HG02840 (cell line): ENCODE data around the gene PCDH9.
"Not testable (repeated sequence)": the region's sequence is repeated elsewhere in the genome, so short reads cannot be mapped to it uniquely, and the experiment has no call there.

Source experiments
- ATAC-seq: cut with Tn5 transposase; IDR thresholded peaks from one replicate; pipeline ENCODE4 v1.9.1; 2021; ENCODE audit warnings: mild to moderate bottlenecking, moderate library complexity, moderate number of reproducible peaks; ENCODE audit not compliant: unreplicated experiment, low FRiP score

PCDH9 gene

DNA sequence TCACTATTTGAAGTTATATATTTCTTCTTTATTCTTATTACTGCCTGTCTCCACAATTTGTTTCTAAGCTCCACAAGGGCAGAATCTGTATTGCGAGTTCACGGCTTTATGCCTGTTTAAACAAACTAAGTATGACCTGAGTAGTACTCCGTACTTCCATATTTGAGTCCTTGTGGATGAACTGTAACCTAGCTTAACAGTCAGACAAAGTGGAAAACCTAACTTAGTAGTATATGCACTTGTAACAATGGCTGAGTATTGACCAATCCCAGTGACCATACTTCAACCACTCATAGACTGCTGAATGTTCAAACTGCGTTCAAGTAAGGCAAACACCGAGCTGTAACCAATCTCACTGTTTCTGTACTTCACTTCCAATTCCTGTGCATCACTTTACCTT is 292.7 kb downstream of the PCDH9 start:
- ATAC-seq = no peak

DNA sequence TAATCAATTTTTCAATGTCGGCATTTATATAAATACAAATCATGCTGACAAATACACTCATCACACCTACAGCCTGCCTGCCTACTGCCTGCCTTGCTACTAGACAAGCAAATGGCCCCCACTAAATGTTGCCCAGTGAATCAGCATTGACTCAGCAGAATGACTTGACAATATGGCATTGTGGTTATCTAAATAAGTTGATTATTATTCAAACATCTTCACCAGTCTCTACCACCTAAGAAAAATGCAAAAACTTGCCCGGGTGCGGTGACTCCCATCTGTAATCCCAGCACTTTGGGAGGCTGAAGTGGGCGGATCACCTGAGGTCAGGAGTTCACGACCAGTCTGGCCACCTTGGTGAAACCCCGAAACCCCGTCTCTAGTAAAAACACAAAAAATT is 296.1 kb downstream of the PCDH9 start:
- ATAC-seq = no peak

DNA sequence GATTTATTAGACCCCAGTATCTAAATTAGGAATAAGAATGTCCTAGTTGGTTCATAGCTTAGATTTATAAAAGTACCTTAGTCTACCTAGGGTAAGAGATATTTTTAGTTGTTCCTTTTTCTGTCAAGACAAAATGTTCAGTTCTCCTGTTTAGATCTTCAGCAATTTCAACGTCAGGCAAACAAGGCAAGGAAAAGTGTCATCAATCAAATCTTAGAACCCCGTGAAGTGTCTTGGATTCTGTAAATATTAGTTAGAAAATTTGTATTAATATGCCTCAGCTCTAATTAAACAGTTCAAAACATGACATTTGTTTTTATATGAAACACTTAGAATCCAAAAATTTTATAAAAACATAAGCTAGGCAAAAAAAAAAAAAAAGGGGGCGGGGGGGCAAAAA is 296.6 kb downstream of the PCDH9 start:
- no peak for ATAC-seq

DNA sequence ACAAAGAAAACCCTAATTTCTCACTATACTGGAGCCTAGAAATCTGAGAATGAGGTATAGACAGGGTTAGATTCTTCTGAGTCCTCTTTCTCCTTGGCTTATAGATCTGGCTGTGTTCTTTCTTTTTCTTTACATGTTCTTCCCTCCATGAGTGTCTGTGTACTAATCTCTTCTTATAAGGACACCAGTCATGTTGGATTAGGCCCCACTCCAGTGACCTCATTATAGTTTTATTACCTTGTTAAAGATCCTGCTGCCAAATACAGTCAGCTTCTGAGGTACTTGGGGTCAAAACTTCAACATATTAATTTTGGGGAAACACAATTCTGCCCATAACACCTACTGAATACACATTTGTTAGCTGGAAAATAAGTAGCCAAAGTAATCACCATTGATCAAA is 302.6 kb downstream of the PCDH9 start:
- ATAC-seq = no peak

DNA sequence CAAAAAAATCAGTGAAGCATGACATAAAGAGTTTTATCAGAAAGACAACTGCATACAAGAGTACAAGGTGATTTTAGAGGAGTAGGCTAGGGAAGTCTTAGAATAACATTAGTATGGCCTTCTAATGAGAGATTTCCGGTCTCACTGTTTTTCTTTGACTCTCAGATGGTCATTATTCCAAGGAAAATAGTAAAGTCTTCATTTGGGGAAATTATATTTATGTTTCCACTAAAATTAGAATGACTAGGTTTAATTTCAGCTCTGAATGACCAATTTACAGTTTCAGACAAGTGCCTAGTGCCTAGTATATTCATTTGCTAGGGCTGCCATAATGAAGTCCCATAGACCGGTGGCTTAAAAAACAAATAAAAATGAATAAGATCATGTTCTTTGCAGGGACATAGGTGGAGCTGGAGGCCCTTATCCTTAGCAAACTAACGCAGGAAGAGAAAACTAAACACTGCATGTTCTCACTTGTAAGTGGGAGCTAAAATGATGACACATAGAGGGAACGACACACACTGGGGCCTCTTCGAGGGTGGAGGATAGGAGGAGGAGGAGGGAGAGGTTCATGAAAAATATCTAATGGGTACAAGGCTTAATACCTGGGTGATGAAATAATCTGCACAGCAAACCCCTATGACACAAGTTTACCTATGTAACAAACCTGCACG is 303.1 kb downstream of the PCDH9 start:
- no peak for ATAC-seq

DNA sequence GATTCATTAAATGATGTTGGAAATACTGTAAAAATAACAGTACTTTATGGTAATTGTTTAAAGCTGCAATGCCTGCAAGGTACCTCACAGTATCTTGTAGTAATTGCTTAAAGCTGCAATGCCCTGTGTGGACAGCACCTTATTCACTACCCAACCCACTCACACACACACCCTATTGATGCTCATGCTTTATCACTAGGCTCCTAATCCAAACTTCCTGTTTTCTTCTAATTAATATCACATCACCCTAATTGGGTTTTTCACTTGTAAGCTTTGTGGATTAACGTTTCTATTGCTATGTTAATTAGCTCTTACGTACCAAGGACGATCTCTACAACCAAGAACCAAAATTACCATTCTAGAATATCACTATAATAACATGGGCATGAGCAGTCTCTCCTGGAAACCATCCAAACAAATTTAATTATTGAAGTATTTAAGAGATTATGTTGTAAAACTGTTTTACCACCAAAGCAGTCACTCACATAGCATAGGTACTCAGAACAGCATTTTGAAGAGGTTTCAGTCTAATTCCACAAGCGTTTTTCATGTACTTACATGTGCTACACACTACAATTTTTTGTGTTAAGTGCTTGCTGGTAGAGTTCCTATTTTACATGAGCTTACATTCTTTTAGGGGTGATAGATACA is 303.8 kb downstream of the PCDH9 start:
- no peak for ATAC-seq

DNA sequence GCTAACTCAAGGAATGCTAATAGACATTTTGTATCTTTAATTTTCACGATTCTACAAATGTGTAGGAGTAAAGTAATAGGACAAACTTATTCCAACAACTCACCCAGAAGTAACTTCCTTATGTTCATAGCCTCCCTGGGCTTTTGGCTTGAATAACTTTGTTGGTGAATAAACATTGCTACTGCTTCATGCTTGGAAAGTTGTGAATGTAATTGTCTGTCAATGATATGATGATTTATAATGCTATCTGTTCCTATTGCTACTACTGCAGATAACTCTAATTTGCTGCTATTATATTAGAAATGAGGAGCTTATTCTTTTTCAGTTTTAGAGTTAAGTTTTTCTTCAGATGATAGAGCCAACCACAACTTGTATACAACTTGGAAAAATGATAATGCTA is 307.7 kb downstream of the PCDH9 start:
- ATAC-seq = no peak

DNA sequence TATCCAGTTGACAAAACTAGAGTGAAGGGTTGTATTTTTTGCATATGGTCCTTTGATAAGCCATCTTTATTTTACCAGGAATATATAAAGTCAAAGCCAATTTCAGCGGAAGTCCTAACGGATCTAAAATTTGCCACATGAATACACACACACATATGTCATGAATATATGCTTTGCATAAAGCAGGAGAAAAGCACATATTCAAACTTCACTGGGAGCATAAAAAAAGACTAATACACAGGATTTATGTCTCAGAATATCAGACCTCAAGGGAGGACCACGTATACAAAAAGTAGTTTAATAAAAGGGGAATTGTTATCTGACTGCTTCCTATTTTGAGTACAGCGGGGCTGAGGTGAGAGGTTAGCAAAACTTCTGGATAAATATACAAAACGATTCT is 308.7 kb downstream of the PCDH9 start:
- no peak for ATAC-seq

DNA sequence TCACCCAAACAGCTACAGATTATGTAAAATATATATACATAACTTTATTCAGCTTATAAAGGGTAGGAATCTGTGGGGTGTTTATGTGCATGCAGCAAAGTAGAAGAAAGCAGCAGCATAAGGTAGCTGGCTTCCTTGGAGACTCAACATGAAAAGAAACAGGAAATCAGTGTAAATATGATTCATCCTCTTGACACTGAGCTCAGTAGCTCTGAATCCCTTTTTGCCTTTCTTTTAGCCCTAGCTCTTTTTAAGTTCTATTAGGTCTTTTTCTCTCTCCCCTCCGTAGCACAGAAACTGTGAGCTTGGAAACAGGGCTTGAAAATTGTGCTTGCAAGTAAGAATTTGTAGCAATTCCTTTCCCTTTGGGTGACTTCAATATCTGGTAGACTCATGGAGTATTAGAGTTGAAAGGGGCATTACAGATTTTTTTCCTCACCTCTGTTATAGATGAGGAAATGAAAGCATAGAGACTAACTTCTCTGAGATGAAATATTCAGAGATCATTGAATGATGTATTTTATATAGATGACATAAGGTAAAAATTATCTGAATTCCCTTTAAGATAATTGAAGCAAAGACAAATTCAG is 314.4 kb downstream of the PCDH9 start:
- ATAC-seq = no peak

DNA sequence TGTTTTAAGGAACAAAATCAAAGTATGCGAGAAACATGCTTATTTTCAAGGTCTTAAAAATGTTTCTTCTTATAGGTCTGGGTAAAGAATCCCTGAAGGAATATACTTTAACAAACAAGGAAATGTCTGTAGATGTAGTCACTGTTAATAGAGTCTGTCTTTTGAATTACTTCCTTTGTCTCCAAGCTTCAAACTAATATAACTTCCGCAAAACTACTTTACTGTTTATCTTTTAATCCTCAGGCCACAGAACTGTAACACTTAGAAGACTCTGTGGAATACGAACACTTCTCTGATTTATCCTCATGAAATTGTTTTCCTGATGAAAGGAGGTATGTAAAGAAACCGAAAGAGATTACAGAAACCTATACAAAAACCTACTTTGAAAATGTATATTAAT is 316.0 kb downstream of the PCDH9 start:
- no peak for ATAC-seq

DNA sequence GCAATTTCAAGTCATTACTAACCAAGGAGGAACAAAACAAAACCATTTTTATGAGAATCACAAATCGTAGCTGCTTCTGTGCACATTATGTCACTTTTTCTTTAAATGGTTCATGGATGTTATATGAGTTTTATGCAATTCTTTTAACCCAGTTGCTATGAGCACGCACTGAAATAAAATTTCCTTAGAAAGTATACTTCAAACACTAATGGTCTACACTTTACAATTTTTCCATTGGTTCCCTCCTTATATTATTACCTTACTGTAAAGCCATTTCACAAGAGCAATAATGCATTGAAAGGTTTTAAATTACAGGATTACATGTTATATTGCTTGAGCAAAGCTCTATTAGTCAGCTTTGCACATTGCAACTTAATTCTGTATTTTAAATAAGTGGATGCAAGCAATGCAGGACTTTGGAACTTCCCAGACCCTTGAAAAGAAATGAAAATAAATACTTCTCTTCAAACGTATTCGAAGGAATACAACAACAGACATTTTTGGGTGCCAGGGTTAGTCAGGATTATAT is 318.7 kb downstream of the PCDH9 start:
- no peak for ATAC-seq

DNA sequence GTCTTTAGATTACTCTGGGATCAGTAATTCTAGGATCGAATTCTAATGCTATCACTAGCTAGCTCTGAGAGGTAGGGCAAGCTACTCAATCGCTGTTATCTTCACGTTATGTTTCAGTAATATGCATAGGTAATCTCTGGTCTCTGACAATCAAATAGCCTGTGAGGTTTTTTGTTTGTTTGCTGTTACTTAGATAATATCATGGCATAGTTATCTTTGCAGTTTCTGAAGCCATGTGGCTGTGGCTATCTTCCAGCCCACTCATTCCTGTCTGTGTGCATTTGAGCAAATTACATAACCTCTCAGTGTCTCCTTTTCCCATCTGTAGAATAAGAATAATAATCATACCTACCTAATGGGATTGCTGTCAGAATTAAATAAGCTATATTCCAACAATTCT is 330.2 kb downstream of the PCDH9 start:
- ATAC-seq = no peak

DNA sequence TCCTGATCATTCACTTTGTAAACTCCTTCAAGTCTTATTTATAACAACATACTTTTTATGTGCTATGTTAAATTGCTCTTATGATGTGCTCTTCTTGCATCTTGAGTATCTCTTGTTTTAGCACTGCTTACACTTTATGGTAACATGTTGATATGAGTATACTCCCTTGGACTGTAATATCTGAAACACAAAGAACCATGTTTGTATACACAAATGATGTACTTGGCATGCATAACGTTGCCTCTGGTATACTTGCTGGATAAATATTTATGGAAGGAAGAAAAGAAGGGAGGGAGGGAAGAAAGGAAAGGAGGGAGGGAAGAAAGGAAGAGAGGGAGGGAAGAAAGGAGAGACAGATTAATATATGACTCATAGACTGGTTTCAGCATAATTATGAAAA is 333.2 kb downstream of the PCDH9 start:
- no peak for ATAC-seq

DNA sequence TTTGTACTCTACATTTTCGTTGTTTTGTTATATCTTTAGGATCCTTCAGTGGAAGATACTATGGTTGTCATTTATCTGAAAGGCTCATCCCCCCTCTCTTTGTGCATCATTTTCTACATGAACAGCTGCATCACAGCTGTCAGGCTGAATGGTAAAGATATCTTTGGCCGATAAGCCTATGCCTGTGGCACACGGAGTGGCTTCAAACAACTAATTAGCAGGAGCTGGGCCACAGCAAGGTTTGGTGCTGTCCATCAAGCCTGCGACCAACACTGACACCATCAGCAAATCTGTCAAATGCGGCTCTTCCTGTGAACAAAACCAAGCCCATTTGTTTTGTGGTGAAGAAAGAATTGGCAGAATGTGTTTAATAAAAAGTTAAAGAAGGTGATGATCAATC is 334.4 kb downstream of the PCDH9 start:
- ATAC-seq = no peak

DNA sequence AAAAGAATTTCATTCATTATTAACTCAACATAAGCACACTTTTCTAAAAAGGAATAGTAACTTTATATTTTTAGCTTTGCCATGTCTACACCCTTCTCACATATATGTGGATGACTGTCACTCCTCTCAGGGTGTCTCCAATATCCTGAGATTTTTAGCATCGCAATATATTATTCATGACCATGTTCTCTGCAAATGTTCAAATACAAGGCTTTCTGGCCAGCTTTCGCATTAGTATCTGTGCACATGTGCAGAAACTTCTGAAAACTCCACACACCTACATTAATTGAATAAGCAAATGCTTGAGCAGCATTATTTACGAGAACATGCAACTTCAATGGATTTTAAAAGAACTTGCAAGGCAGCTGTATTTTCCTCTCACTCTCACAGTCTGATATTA is 334.8 kb downstream of the PCDH9 start:
- no peak for ATAC-seq

DNA sequence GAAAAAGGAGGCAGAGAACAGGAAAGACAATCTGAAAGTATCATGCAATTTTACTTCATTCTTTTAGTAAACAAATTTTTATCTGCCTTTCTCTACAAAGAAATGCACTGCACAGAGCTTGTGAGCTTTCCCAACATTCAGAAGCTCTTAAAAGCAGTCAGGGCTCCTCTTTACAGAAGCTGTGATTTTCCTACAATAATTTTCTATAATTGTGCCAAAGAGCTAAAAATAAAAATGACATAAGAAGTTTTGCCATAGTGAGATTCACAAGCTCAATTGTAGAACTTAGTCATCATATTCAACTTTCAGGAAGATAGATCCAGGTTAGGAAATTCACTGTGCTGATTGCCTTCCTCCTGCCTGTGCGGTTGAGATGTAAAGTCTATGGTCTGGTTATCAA is 341.4 kb downstream of the PCDH9 start:
- no peak for ATAC-seq

DNA sequence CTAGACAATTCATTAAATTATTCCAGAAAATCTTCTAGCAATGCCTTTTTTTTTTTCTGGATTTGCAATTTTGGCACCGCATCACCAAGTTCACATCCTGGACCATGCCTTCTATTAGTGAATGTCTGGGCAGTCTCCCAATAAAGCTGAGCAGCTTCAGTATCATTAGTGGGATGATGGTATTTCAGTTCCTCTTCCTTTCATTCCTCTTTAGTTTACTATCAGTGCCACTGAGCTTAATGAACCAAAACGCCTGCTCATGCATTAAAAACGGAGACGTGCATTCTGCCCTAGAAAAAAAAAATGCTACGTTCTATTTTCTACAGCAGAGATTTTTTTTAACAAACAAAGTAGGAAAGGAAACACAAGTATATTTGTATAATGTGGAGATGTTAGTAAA is 343.0 kb downstream of the PCDH9 start:
- ATAC-seq = no peak

DNA sequence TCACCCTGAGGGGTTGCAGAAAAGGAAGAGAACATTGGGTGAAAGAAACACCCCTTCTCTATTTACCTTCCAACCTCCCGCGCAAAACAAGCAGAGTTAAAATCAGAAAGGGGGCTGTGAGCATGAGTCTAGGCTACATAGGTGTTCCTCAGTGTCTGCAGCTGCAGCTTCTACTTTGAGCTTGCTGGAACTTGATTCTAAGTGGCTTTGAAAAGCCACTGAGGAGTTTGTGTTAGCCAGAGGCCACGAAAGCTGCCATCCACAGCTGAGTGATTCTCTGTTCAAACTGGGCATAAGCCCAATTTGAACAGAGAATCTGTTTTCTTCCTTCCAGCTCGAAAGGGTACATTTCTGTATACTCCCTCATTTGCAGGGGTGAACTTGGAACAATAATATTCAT is 343.9 kb downstream of the PCDH9 start:
- no peak for ATAC-seq

DNA sequence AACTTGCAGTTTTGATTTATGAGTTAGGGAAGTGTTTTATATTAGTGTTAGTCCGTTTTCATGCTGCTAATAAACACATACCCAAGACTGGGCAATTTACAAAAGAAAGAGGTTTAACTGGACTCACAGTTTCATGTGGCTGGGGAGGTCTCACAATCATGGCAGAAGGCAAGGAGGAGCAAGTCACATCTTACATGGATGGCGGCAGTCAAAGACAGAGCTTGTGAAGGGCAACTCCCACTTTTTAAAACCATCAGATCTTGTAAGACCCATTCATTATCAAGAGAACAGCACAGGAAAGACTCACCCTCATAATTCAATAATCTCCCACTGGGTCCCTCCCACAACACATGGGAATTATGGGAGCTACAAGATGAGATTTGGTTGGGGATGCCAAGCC is 349.0 kb downstream of the PCDH9 start:
- ATAC-seq = not testable (repeated sequence)

DNA sequence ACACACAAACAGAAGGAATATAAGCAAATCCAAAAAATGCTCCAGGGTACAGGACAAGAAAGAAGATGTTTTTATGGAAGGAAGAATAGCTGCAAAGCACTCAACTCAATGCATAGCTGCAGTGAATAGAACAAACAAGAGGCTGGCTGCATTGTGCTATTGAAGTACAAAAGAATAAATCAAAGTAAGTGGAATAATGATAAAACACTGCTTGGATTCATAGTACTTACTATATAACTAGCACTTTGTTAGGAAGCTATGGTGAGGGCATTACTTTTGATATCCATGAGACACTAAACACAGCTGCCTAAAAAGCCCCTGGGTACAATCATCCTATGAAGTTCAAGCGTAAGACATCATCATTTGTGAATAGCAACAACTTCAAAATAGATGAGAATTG is 350.1 kb downstream of the PCDH9 start:
- no peak for ATAC-seq

DNA sequence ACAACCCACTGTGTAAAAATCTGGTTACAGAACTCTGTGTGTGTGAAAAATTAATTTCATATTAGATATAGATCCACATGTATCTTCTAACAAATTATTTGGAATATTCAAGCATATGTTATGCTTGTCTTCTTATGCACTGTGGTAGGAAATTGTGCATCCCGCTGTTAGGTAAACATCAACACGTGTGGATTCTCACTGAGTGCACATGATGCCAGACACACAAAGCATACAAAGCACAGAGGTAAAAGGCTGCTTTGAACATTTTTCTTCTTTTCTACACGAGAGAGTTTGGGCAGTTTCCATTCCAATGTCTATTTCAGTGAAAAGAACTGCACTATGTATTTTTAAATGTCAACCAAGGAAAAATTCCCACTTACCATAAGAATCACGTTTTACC is 354.9 kb downstream of the PCDH9 start:
- no peak for ATAC-seq

DNA sequence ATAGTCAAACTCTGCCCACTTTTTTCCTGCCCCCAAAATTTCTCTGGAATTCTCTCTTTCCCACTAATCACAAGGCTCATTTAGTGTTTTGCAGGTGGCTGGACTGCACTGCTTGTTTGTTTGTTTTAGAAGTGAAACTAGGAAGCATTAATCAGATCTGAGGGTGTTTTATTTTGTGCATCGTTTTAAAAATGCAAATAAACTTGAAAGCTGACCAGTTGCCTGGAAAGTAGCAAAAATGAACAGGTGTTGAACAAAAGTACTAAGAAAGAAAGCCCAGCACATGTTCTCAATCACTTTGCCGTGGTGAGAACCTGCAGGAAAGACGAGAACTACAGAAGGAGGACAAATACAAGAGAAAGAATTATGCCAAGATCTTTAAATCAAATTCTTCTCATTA is 365.5 kb downstream of the PCDH9 start:
- no peak for ATAC-seq
